ENCODE results near the gene METTL23.

Gene METTL23

DNA sequence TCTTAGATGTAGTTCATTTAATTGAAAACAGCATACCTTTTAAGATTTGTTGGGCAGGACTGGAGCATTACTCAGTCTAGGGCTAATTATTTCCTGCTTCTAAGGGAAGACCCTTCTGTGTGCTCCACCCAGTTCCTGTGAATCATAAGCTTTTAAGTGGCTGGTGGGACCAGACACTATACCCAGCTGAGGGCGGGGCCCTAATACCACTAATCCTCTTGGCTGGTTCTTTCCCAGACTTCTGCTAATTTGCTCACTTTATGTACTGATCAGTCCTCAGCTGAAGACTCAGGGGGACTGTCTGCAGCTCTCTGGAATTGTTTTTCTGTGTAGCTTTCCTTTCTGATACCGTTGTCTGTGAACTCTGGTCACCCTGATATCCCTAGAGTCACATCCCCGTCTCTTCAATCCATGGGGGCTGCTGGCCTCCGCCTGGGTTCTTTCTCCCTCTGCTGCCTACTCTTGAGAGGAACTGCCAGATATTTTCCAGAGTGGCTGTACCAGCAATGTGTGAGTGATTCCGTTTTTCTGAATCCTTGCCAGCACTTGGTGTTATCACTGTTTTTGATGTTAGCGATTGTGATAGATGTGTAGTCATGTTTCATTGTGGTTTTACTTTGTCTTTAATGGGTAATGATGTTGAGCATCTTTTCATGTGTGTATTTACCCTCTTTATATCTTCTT is 46.3 kb downstream of the METTL23 start:
- no peak for DNase-seq

DNA sequence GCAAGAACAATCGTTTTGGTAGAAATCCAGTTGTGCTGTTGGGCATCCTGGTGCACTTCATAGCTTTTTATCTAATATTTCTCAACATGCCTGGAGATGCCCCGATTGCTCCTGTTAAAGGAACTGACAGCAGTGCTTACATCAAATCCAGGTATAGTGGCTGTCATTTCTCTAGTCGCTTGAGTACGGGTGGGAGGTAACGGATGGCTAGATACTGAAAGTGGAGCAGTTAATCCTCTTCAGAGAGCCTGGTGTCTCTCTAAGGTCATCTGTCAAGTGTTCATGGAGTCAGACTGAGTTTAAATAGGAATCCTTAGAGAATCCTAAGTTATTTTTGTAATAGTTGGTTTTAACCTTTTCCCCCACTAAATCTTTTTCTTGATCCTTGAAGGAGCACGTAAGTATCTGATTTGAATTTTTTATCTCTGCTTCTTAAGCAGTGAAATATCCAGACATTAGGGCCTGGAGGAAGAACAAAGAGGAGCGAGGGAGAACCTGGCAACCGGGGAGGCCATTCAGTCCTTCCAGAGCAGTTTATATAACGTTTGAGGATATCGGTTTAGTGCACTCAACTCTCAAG is 48.5 kb downstream of the METTL23 start:
- no peak for DNase-seq

DNA sequence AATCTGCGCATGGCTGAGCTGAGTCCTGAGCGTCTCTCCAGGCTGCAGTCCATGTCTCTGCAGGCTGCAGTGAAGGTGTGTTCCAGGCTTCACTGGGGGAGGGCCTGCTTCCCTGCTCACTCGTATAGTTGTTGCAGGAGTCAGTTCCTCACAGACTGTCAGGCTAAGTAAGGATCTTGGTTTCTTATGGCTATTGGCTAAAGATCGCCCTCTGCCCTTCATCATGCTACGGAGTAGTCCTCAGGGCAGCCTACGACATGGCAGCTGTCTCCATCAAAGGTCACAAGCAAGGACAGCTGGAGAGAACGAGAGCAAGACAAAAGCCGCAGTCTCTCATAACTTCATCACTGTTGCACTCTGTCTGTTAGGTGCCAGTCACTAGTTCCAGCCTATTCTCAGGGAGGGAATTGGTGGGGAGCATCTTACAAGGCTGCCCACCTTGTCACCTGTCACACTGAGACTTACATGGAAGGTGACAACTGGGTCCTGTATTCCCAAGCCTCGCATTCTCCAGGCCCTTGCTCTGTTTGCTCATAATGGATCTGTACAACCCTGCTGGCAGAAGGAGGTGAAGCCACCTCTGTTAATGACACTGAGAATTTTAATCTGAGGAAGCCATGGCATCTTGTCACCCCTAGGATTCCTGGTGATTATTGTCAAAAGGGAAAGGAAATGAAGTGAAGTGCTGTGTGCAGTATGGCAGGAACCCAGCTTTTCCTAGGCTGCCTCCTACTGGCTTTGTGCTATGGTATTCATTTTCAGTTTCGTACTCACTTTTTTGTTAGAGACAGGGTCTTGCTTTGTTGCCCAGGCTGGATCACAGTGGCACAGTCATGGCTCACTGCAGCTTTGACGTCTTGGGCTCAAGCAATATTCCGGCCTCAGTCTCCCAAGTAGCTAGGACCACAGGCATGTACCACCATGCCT is 54.7 kb downstream of the METTL23 start:
- no peak for DNase-seq

DNA sequence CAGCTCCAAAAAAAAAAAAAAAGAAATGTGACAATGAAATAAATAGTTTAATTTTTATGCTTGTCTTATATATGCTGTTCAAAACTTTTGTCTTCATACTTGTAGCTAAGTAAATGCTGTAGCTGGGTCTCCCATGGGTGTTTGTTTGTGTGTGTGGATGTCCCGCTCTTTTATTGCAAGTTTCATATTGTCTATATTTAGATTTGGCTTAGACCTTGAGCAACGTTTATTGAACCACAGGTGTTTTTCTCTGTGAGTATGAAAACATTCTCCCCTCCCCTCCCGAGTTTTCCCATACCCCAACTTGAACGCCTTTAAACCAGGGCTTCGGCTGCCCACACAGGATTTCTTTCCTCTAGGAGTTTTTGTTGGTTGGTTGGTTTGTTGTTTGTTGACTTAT is 56.5 kb downstream of the METTL23 start:
- no peak for DNase-seq
